Measurements from ENCODE around the gene ENO2.

The ENO2 gene

DNA sequence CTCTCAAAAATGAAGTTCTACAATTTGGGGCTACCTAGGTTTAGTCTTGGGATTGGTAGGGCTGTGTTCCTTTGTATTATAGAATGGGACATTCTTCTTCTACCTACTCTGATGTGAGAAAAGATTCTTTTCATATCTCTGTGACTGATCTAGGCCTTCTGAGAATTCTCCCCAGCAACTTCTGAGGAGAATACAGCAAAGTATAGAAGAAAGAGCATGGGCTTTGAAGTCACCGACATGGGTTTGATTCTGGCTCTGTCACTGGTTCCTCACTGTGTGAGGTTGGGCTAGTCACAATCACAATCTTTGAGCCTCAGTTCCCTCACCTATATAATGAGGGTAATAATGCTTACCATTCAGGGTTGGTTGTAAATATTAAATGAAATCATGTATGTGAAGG lies 18.4 kb downstream of the ENO2 start:
- DNase-seq (ENCODE audit: low read depth) = no peak

DNA sequence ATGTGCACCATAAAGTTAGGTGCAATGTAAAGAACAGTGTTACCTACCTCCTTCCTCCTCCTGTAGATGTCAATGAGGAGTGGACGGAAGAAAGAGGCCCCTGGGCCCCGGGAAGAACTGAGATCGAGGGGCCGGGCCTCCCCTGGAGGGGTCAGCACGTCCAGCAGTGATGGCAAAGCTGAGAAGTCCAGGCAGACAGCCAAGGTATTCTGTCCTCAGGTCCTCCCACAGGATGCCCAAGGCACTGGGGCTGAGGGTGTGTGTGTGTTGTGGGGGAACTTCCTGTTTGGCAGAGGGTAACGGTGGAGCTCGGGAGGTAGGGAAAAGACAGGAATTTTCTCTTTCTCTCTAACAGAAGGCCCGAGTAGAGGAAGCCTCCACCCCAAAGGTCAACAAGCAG lies 19.7 kb downstream of the ENO2 start:
- DNase-seq (ENCODE audit: low read depth) = no peak

GRCh38 chr12:6935371-6936193 lies 21.2 kb downstream of the ENO2 start:
- DNase-seq (ENCODE audit: low read depth) = no peak

DNA sequence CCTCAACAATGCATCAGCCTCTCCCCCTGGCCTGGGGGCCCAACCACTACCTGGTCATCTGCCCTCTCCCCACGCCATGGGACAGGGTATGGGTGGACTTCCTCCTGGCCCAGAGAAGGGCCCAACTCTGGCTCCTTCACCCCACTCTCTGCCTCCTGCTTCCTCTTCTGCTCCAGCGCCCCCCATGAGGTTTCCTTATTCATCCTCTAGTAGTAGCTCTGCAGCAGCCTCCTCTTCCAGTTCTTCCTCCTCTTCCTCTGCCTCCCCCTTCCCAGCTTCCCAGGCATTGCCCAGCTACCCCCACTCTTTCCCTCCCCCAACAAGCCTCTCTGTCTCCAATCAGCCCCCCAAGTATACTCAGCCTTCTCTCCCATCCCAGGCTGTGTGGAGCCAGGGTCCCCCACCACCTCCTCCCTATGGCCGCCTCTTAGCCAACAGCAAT lies 21.8 kb downstream of the ENO2 start:
- no peak for DNase-seq (ENCODE audit: low read depth)

- no peak for DNase-seq (ENCODE audit: low read depth)
Observed at GRCh38 chr12:6936636-6937480, 22.5 kb downstream of the ENO2 start.

- DNase-seq (ENCODE audit: low read depth) = peak; percentile 84
Observed at GRCh38 chr12:6937481-6938352, 23.3 kb downstream of the ENO2 start.

DNA sequence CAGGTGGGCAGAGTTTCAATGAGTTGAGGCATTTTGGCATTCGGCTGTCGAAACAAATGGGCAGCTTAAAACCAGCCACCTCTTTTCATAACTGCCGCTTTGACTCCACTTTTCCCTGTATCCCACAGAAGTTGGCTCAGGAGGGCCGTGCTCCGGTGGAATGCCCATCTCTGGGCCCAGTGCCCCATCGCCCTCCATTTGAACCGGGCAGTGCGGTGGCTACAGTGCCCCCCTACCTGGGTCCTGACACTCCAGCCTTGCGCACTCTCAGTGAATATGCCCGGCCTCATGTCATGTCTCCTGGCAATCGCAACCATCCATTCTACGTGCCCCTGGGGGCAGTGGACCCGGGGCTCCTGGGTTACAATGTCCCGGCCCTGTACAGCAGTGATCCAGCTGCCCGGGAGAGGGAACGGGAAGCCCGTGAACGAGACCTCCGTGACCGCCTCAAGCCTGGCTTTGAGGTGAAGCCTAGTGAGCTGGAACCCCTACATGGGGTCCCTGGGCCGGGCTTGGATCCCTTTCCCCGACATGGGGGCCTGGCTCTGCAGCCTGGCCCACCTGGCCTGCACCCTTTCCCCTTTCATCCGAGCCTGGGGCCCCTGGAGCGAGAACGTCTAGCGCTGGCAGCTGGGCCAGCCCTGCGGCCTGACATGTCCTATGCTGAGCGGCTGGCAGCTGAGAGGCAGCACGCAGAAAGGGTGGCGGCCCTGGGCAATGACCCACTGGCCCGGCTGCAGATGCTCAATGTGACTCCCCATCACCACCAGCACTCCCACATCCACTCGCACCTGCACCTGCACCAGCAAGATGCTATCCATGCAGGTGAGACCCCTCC lies 24.2 kb downstream of the ENO2 start:
- no peak for DNase-seq (ENCODE audit: low read depth)

GRCh38 chr12:6939191-6939540 lies 24.8 kb downstream of the ENO2 start:
- no peak for DNase-seq (ENCODE audit: low read depth)

- DNase-seq (ENCODE audit: low read depth) = no peak
Observed at GRCh38 chr12:6941267-6941666, 26.9 kb downstream of the ENO2 start.

- no peak for DNase-seq (ENCODE audit: low read depth)
Observed at GRCh38 chr12:6941782-6942181, 27.4 kb downstream of the ENO2 start.

GRCh38 chr12:6942331-6942665 lies 27.9 kb downstream of the ENO2 start:
- no peak for DNase-seq (ENCODE audit: low read depth)

GRCh38 chr12:6943389-6943721 lies 29.0 kb downstream of the ENO2 start:
- DNase-seq (ENCODE audit: low read depth) = peak; percentile 89

- DNase-seq (ENCODE audit: low read depth) = peak; percentile 67
Observed at GRCh38 chr12:6943722-6944380, 29.5 kb downstream of the ENO2 start, which contains the start of the genes C12orf57 and RNU7-1. TSS of gene C12orf57 (plus strand) at chr12:6944022. CDS start at chr12:6944122, 100 bp downstream. TSS of gene RNU7-1 (plus strand) at chr12:6943816.

DNA sequence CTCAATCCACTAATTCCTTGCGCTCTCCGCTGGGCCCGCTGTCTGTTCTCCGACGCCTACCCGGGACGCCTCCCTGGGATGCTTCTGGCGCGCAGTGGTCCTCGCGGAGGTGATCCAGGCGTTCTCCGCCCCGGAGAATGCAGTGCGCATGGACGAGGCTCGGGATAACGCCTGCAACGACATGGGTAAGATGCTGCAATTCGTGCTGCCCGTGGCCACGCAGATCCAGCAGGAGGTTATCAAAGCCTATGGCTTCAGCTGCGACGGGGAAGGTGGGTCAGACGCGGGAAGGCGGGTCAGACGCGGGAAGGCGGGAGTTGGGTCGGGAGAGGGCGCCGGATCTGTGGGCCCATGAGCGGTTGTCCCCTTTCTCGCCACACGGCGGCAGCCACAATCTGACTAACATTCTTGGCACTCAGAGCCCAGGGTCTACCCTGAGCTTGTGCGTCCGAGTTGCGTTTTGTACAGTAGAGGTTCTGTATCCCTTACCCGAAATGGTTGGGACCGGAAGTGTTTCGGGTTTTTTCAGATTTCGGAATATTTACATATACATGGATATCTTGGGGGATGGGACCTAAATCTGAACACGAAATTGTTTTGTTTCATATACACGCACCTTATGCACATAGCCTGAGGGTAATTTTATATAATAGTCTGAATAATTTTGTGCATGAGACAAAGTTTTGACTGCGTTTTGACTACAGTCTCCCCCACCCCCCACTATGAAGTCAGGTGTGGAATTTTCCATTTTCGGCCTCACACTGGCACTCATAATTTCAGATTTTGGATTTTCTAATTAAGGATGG lies 30.2 kb downstream of the ENO2 start:
- DNase-seq (ENCODE audit: low read depth) = peak; percentile 84

- no peak for DNase-seq (ENCODE audit: low read depth)
Observed at GRCh38 chr12:6945613-6946012, 31.2 kb downstream of the ENO2 start.

DNA sequence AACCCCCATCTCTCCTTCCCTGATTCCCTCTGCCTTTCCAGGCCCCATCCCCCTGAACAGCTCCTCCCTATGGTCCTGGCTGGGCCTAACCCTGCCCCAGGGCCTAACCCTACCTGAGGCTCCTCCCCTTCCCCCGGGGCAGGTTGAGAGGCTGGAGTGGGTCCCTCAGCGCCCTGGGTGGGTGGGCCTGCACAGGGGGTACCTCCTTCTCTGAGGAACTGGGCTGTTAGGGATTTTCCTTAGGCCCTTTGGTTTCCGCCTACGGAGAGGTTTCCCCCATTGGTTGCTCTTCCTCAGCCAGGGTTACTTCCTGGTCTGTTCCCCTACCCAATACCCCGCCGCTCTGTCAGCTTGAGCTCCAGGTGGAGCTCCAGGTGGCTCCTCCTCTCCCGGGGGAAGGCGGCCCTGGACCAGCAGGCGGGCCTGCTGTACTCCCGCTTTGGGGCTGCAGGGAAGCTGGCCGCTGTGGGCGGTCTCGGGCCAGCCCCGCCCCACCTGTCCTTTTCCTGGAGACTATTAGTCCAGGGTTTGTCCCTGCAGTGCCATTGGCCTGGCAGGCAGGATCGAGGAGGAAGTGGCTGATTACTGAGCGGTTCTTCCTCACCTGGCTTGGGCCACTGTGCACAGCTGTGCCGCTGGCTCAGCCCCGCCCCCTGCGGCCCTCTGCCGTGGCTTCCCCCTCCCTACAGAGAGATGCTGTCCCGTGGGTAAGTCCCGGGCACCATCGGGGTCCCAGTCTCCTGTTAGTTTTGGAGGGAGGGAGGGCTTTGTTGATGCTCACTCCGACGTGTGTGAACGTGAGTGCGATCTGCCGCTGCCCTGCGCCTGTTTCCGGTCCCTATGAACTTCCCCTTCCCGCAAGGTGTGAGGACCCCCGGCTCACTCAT lies 31.9 kb downstream of the ENO2 start:
- no peak for DNase-seq (ENCODE audit: low read depth)

GRCh38 chr12:6946920-6947374 lies 32.6 kb downstream of the ENO2 start:
- no peak for DNase-seq (ENCODE audit: low read depth)

DNA sequence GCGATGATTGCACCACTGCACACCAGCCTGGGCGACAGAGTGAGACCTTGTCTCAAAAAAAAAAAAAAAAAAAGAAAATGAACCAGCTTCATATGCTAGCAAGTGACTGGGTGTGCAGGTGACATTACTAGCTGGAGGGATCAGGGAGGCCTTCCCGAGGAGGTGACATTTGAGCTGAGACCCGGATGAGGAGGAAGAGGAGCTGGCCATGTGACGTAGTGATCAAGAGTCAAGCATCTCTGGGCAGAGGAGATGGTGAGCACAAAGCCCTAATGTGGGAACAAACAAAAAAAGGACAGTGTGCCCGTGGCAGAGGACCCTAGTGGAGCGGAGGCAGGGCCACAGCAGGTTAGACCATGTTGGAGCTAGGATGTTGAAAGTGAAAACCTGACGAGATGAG lies 33.2 kb downstream of the ENO2 start:
- no peak for DNase-seq (ENCODE audit: low read depth)

Measured in stromal cell of bone marrow (primary cell).